NCI-H146 treated with DMSO at 0.1 percent for 48 hours (cell line): ENCODE measurements around the gene AP3B2.
A peak's percentile ranks its signal among the peaks of the same experiment; 100 is the strongest.
"Not testable (repeated sequence)": the region's sequence is repeated elsewhere in the genome, so short reads cannot be mapped to it uniquely, and the experiment has no call there.

Experiments
- DNase-seq: peaks from one replicate; lab custom pipeline; 2025; ENCODE audit not compliant: unreplicated experiment; lab: John Stamatoyannopoulos, UW

Gene AP3B2, protein sequence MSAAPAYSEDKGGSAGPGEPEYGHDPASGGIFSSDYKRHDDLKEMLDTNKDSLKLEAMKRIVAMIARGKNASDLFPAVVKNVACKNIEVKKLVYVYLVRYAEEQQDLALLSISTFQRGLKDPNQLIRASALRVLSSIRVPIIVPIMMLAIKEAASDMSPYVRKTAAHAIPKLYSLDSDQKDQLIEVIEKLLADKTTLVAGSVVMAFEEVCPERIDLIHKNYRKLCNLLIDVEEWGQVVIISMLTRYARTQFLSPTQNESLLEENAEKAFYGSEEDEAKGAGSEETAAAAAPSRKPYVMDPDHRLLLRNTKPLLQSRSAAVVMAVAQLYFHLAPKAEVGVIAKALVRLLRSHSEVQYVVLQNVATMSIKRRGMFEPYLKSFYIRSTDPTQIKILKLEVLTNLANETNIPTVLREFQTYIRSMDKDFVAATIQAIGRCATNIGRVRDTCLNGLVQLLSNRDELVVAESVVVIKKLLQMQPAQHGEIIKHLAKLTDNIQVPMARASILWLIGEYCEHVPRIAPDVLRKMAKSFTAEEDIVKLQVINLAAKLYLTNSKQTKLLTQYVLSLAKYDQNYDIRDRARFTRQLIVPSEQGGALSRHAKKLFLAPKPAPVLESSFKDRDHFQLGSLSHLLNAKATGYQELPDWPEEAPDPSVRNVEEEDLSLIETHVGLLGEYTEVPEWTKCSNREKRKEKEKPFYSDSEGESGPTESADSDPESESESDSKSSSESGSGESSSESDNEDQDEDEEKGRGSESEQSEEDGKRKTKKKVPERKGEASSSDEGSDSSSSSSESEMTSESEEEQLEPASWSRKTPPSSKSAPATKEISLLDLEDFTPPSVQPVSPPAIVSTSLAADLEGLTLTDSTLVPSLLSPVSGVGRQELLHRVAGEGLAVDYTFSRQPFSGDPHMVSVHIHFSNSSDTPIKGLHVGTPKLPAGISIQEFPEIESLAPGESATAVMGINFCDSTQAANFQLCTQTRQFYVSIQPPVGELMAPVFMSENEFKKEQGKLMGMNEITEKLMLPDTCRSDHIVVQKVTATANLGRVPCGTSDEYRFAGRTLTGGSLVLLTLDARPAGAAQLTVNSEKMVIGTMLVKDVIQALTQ

DNA sequence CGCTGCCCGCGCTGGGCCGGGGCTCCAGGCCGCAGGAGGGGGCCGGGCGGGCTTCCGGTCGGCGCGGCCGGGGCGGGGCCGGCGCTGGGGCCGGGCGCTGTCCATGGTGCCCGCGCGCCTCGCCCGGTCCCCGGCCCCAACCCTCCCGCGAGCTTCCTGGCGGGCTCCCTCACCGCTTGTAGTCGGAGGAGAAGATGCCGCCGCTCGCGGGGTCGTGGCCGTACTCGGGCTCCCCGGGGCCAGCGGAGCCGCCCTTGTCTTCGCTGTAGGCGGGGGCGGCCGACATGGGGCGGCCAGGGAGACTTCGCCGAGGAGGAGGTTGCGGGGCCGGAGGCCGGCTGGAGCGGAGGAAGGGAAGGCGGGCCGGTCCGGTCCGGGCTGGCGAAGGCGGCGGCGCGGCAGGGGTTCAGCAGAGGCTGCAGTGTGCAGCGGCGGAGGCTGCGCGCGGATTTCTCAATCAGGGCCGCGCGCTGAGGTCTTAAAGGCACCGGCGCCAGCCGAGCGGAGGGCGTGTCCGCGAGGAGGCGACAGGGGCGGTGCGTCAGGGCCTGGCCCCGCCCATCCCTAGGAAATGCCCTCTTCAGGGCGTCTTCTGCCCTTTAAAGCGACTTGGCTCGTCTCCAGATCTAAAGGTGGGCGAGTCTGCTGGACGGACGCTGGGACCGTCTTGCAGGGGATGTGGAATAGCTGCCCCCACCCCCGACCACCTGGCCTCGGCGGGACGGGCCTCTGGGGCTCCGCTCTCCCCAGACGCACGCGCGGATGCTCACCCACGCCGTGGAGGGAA is at the start of gene AP3B2:
Gene AP3B2 (minus strand): TSS at position 455 of the 787 bp plus-strand sequence. CDS start 169 bp downstream, at position 286.
- peak; percentile 55 for DNase-seq

DNA sequence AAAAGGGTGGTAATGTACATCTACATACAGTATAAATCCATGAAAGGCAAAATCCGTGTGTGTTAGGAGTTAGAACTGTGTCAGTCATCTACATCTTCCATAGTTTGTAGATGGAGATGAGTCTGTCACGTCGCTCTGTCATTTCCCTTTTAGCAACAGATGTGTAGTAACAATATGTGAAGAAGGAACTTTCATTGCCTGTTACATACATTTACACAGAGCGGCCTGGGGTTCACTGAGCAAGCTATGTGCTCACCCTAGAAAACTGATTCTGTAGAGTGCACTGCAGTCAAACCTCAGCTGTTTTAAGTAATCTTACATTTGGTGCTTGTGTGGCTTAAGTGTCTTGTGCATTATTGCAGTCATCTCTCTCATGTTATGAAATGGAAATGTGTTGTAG is 41.6 kb upstream of the AP3B2 start:
- DNase-seq: no peak

DNA sequence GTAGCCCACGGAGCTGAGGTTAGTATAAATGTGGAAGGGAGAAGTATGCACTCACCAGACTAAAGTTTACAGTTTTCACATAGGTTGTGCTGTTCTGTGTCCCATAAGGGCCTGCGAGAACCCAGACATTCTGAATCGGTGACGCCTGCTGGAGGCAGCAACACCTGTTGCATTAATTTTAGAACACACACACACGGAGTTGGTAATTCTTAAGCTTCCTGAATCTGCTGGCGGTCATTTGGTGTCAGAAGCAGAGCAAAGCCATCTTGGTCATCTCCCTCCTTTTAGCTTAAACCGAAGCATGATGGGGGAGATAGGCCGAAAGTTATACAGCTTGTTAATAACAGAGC is 41.1 kb upstream of the AP3B2 start:
- no peak for DNase-seq

DNA sequence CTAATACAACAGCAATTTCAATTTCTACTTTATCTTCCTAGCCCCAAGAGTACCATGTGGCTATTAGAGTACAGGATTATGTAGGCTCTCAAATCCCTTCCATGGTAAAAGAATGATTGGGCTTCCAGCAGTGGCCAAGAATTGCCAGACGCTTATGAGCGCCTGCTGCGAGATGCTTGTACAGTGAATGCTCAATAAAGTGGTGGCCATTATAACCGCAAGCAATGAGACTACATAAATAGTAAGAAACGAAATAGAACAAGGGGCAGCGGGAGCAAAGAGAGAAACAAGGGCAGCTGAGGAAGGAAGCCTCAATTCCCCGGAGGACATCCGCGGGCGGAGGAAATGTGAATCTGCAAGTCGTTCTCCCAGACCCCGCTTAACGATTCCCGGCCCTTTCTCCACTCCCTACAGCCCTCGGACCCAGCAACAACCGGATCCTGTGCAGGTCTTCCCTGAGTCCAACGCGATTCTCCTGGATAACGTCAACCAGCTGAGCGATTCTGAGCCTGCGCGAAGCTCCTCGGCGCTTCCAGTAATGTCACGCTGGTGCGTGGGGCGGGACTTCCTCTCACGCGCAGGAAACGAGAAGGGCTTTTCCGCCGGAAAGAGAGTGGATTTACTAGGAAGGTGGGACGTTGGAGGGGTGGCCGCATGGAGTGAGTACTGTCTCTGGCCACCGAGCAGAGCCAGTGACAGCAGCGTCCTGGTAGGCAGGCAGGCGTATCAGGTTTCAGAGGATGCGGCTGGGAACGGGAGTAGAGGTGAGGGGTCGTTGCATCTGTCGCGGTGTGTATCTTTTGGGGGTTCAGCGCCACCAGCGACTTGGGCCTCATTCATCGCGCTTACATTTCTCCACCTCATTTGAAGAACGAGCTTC is 40.5 kb upstream of the AP3B2 start:
- peak; percentile 84 for DNase-seq

DNA sequence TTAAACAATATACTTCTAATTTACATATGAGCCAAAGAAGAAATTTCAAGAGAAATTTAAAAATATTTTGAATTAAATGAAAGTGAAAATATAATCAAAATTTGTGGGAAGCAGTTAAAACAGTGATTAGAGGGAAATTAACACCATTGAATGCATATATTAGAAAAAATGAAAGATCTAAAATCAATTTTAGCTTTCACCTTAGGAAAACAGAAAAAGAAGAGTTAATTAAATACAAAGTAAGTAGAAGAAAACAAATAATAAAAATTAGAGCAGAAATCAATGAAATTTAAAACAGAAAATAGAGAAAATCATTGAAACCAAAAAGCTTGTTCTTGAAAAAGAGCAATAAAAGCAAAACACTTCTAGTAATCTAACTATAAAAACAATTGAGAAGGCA is 38.6 kb upstream of the AP3B2 start:
- no peak for DNase-seq

DNA sequence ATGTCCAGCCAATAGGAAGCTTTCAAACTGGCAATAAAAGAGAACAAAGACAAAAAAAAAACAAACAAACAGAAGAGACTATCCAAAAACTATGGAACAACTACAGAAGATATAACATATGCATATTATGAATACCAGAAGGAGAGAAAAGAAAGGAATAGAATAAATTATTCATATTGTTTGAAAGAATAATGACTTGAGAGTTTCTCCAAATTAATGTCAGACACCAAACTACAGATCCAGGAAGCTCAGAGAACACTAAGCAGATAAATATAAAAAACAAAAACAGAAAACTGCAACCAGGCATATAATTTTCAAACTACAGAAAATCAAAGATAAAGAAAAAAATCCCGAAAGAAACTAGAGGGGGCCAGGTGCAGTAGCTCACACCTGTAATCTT is 34.1 kb upstream of the AP3B2 start:
- no peak for DNase-seq

DNA sequence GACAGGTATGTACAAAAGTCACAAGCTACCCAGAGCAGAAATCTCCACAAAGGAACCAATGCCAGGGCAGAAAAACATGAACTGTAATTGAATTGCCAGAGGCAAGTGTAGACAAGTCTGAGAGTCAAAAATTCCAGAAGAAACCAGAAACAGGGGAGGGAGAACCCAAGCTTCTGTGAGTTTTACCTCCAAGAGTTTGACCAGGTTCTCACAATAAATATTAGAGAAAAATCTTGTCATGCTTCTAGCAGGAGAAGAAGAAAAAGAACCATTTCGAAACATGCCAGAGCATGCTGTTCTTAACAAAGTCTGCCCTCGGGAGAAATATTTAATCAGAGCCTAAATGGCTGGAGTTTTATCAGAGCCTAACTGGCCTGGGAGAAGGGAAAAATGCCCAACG is 32.5 kb upstream of the AP3B2 start:
- DNase-seq: no peak

DNA sequence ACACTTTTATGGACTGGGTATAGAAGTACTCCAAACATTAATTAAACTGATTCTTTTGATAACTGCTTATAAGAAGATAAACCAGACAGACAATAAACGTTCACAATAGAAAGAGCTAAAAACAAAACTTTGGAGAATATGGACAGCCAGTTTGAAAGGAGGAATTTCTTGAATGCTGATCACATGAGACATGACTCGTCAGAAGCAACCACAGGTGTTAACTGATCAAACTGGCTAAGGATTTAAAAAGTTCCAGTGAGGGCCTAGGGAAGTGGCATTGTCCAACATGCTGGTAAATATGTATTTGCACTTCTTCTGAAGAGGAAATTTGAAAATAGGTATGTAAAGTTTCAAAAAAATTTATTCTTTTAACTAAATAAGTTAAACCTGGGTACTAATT is 29.4 kb upstream of the AP3B2 start:
- no peak for DNase-seq

DNA sequence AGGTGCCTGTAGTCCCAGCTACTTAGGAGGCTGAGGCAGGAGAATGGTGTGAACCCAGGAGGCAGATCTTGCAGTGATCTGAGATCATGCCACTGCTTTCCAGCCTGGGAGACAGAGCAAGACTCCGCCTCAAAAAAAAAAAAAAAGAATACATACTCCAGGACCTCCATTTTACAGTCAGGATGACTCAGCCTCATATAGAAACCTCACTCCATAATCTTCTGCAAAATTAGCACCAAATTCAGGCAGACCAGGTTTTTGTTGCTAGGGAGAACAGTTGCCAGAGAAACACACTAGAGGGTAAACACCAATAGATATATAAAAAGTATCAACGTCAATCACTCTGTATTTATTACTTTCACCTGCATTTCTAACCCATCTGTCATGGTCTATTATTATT is 28.3 kb upstream of the AP3B2 start:
- DNase-seq: no peak

DNA sequence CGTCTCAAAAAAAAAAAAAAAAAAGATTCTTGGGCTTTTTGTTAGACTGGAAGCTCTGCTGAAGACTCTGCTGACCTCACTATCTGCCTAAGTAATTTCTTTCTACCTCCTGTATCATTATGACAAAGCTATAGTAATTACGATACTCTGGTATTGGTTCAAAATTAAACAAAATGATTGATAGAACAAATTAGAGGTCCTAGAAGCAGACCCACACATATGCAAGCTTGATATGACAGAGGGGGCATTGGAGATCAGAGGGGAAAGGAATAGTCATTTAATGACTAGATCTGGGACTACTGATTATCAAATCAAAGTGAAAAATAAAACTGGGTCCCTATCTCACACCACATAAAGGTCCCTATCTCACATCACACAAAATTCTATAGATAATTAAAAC is 21.9 kb upstream of the AP3B2 start:
- DNase-seq: no peak

DNA sequence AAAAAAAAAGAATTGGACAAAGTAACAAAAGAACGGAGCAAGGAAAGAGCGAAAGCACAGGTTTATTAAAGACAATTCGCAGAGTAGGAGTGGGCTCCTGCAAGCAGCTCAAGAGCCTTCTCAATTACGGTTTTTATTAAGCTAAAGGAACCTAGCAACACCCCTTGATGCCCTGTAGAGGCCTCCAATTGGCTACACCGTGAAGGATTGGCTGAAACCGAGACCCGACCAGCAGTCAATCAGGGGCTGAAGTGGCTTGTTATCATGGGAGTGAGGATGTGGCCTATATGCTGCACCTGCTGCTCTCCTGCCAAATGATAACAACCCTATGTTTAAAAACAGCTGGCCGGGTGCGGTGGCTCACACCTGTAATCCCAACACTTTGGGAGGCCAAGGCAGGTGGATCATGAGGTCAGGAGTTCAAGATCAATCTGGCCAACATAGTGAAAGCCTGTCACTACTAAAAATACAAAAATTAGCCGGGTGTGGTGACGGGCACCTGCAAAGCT is 20.4 kb upstream of the AP3B2 start:
- no peak for DNase-seq

DNA sequence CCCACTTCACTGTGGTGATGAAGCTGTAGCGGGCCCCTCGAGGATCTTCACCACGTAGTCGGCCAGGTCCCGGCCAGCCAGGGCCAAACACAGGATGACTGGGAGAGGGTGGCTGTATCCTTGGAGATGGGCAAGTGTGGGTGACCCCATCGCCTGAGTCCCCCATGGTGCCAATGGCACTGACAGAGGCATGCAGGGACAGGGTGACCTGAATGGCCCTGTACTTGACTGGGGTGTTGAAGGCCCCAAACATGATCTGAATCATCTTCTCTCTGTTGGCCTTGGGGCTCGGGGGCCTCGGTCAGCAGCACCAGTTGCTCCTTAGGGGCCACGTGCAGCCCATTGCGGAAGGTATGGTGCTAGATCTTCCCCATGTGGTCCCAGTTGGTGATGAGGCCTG is 17.1 kb upstream of the AP3B2 start:
- DNase-seq: no peak

DNA sequence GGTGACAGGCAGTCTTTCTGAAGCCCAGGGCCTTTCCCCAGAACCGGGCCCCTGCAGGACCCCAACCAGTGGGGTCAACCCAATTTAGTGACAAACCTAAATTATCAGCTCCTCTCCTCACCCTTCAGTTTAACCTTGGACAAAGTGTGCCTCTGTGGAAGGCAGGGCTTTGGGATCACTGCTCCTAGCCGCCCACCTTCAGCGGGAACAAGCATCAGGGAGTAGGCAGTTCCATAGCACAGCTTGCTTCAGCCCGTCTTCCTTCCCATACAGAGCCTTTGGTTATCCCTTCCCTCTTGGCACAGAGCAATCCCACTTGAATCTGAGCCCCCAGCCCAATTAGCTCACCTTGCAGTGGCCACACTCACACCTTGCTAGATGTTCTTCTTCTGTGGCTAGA is 5.3 kb upstream of the AP3B2 start:
- DNase-seq: no peak

DNA sequence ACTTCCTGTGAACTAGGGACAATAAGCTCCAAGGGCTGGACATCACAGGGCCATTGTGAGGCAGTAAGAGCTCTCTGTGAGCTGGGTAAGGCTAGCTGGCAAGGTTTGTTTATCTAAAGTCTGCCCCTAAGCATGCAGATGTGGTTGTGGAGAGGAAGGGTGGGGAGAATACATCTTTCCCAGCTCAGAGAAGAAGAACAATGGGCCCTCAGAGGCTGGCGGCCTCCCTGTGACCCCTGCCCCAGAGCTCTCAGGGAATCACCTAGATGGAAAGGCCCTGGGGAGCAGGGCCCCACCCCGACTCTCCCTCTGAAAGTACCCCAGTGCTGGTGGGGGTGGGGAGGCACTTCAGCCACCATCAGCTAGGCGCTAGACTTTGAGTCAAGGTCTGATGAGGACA is 4.3 kb upstream of the AP3B2 start:
- DNase-seq: no peak

DNA sequence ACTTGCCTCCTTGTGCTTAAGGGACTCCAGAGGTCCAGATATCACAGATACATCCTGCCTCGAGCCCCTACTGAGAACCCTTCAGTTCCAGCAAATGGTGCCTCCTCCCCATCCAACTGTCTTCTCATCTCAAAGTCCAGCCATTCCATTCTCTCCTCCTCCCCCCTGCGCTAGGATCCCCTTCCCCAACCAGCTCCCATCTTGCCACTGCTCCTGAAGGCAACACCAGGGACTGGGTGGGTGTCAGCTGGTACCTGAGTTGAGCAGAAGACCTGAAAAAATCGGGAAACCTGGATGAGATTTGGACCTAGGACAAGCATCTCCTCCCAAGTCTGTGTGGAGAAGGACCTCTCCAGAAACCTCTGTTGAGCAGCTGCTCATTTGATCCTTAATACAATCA is 2.4 kb upstream of the AP3B2 start:
- DNase-seq: no peak

DNA sequence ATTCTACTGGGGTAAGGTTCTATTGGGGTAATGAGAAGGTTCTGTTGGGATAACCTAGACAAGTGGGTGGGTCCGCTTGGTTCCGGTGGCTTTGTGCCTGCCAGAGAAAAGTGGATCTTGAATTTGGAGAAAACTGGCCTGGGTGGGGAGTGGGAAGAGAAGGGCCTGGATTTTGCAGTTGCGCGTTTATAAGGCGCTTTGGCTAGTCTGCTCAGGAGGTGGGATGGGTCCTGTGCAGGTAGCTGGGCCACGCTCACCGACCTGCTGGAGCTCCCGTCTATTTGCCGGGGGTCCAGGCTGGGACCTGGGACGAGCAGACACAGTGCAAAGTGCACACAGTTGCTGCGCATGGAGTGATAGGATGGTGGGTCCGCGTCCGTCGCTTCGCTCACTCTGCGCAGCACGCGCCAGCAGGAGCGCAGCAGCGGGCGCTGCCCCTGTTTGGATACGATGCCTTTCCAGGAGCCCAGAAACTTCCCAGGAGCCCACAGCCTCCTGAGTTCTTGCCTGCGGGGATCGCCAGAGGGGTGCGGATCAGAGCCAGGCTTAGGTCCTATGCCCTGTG is 1.3 kb upstream of the AP3B2 start:
- DNase-seq: no peak

DNA sequence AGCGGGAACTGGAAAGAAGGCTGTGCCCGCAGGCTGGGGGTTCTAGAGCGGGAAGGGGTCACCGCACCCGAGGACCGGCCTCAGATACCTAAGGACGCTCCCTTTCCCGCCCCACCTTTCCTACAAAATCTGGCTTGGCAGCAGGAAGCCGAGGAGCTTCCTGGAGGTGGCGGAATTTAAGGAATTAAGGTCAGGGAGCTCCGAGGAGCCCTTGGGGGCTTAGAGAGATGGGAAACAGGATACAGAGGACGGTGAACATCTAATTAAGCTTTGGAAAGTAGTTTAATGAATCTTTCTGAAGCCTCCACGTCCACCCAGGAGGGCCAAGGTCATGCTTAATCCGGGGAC is 507 bp upstream of the AP3B2 start:
- no peak for DNase-seq

DNA sequence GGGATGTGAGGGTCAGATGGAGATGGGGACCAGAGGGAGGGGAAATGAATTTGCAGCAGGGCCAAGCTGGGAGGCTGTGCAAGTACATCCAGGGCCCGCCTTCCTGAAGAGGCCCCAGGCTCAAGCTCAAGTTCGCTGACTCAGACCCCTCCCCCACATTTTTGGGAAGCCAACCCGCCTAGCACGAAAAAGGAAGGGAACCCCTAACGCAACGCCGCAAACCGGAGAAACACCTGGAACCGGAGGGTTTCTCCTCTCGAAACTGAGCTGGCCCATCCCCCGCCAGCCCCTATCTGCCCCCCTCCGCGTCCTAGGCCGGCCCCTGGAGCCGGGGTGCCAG is 624 bp downstream of the AP3B2 start:
- no peak for DNase-seq

DNA sequence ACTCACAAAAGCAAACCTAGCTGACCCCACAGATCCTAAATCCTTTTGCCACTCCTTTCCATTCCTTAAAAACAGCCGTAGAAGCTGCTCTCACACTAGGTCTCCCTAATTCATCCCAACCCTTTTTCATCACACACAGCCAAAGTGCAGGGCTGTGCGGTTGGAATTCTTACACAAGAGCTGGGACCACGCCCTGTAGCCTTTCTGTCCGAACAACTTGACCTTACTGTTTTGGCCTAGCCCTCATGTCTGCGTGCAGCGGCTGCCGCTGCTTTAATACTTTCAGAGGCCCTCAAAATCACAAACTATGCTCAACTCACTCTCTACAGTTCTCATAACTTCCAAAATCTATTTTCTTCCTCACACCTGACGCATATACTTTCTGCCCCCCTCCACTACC is 3.8 kb downstream of the AP3B2 start:
- DNase-seq: not testable (repeated sequence)

DNA sequence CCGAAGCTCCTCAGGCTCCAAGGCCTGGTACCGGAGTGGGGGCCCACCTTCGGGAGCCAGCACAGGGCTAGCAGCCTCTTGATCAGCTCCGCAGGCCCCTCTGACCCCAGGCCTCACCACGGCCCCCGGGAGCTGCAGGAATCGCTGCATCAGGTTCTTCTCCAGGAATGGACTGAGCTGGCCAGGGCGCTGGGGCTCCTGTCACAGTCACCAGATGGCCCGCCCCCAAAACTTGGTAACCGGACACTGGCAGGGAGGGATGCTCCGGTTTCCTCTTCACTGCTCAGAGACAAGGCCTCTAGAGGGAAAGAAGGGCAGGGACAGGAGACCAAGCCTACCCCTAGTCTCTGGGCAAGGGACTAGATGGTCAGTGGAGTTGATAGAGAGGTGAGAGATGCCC is 9.9 kb downstream of the AP3B2 start:
- no peak for DNase-seq
